HG02943 (cell line): Measurements from ENCODE around the gene PPP2R2C.

Experiments used
- ATAC-seq: cut with Tn5 transposase; IDR thresholded peaks from one replicate; pipeline ENCODE4 v1.9.1; 2021; ENCODE audit warnings: mild to moderate bottlenecking, low read depth, moderate library complexity; ENCODE audit not compliant: unreplicated experiment

The PPP2R2C gene

DNA sequence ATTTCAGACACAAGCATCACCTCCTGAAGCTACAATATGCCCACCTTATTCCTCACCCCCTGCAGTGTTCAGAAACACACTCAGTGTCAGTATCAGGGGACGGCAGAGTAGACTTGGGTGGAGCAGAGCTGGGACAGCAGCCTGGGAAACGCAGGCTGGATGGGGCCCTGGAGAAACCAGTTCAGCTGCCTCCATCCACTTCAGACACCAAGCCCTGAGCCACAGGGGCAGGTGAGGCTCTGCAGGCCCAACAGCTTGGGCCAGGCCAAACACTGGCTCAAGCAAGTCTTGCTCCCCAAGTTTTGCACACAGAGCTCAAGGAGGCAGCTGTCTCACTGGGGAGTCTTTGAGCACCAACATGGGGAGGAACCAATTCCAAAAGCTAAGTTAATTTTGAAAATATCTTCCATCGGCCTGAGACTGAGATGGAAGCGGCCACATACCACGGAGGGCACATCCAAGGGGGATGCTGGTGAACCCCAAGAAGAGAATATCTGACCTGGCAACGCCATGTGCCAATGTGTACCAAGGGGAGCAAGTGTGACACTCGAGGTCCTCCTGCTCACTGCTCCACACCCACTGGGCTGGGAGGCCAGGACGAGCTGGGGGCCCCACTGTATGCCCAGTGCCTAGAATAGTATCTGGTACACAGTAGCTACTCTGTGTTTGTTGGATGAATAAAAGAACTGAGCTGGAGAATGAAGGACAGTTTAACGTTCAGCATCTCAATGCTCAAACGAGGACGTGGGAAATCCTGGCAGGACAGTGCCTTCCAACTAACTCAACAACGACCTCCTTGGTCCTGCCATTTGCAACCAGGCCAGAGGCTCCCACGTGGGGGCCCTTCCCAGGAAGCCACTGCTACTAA is 45.6 kb downstream of the PPP2R2C start:
- no peak for ATAC-seq

DNA sequence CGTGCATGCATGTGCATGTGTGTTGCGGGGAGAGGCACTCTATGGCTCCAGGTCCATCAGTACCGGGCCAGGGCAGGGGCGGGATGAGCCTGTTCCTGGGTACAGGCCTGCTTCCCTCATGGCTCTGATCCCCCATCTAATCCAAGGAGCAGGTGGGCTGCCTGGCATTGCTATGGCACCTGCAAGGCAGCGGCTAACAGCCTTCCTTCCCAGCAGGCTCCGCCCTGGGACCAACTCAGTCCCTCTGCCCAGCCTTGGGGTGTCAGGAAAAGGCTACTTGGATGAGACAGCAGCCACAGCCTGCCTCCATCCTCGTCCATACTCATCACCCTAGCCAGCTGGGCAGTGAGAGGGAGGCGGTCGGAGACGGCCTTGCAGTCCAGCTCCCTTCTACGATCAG is 46.5 kb downstream of the PPP2R2C start:
- no peak for ATAC-seq

DNA sequence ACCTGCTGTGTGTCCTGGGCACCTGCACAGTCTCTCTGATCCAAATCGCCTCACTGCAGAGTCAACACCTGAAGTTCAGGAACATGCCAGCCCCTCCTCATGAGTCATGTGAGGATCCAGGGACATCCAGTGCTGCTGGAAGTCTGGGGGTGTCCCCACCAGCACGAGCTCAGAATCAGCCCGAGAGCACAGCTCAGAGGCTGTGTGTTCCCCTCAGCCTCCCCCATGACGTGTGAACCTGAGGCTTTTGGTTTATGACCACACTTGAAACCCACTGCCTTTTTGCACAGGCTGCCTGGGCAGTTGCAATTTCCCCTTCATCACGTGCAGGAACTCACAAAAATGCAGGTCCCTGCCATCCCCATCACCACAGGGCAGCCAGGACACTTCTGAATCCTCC is 47.1 kb downstream of the PPP2R2C start:
- ATAC-seq = no peak

DNA sequence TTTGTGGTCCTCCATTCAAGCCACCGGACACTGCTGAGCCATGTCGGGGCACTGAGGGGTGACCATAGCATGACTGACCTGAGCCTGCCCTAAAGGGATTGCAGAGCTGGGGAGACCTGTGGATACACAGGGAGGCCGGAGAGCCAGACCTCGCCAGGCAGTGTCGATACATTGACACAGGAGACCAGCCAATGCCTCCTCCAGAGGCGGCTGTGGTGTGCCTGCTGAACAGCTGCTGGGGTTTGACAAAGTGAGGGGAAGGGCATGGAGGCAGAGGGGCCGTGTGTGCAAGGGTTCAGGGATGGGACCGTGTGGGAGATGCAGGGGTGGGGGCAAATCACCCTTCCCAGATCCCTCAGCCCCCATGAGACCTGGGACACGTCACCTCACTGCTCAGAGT is 48.0 kb downstream of the PPP2R2C start:
- no peak for ATAC-seq

DNA sequence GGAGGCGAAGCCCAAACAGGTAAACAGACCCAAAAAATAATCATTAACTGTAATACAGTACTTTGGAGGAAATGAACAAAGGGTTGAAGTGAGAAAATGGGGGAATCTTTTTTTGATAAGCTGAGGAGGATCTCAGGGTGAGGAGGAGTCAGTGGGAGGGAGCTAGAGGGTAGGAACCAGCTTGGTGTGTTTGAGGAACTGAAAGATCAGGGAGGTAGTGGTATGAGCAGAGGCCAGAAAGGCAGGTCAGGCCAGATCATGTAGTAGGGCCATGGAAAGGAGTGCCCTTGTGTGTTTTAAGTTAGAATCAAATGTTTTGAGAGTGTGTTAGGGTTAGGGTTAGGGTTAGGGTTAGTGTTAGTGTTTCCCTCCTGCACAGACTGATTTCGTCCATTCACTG is 48.8 kb downstream of the PPP2R2C start:
- ATAC-seq = peak; percentile 79

DNA sequence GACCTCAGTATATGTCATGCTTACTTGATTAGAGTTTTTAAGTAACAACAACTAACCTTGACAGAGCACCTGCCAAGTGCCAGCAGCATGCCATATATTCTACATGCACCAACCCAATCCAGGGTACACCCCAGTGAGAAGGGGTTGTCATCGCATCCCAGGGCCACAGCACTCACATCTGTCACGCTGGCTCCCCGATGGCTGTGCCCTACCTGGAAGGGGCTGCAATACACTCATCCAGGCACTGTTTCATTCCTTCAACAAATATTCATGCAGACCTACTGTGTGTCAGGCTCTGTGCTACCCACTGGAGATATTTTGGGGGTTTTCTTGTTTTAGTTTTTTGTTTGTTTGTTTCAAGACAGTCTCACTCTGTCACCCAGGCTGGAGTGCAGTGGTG is 49.5 kb downstream of the PPP2R2C start:
- no peak for ATAC-seq

DNA sequence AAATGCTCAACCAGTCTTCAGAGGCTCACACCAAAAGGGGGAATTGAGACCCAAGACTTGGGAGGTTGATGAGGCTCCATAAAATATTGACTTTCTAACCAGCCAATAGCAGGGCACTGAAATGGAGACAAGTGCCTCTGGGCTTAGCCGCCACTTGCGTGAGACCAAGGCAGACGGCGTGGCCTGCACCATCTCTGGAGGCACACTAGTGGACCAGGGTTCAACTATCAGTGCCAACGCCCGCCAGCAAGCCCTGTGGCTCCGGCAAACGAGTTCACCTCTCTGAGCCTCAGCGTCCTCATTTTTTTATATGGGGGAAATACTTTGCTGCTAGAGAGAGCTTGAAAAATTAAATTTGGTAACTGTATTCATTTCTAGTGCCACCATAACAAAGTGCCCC is 50.3 kb downstream of the PPP2R2C start:
- no peak for ATAC-seq

DNA sequence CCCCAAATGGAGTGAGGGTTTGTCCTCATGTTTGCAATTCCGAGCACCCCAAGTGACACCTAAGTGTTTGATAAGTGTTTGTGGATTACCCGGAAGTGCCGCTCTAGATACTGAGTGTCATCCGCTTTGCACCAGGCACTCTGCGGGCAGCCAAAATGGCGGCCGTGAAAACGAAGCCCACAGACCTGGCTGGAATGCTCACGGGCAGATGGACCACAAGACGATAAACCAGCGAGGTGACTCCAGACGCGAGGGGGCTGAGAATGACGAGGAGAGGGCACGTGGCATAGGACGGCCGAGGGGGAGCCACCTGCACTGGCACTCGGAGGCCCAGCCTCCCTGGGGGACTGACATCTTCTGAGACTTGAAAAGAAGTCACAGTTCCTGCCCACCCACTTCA is 51.0 kb downstream of the PPP2R2C start:
- ATAC-seq = no peak

DNA sequence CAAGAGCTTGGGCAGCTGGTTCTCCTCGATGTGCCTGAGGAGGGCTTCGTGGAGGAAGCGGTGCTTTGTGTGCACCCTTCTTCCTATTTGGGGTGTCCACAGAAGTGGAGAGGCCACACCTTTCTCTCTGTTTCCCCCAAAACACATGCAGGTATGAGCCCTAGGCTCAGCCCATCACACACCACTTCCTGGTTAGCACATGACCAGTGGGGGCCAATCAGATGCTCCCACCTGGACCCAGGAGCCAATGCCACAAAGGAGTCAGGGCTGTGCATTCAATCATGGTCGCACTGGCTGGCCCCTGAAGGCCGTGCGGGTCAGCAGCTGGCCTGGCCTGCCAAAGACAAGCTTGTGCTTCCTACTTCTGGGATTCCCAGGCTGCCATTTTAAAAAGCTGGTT is 51.4 kb downstream of the PPP2R2C start:
- no peak for ATAC-seq

DNA sequence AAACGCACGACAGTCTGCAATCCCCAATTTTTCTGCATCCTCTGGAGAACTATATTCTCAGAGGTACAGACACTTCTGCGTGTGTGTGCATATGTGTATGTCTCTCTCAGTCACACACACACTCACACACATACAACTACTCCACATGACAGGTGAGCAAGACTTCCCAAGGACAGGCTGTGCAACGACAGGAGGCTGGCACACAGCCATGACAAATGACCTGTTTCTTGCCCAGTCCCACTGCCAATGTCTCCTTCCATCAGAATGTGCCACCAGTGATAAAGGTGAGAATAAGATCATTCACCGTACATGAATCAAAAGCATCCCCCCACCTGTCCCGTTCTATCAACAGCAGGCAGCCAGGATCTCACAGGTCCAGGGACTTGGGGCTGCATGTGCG is 52.4 kb downstream of the PPP2R2C start:
- ATAC-seq = no peak

DNA sequence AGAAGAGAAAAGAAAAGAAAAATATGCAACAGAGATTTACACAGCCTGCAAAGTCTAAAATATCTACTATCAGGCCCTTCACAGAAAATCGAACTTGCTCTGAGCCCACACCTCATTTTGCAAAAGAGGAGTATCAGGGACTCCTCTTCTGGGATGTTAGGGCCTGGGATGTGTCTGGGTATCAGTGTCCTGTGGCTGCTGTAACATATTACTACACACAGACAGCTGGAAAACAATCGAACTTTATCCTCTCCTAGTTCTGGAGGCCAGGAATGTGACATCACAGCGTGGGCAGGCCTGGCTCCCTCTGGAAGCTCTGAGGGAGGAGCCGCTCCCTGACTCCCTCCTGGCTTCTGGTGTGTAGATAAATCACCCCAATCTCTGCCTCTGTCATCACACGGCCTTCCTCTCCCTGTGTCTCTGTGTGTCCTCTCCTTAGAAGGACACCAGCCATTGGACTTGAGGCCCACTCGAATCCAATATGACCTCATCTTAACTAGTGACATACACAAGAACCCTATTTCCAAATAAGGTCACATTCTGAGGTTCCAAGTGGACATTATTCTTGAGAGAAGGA is 52.9 kb downstream of the PPP2R2C start:
- ATAC-seq = no peak

DNA sequence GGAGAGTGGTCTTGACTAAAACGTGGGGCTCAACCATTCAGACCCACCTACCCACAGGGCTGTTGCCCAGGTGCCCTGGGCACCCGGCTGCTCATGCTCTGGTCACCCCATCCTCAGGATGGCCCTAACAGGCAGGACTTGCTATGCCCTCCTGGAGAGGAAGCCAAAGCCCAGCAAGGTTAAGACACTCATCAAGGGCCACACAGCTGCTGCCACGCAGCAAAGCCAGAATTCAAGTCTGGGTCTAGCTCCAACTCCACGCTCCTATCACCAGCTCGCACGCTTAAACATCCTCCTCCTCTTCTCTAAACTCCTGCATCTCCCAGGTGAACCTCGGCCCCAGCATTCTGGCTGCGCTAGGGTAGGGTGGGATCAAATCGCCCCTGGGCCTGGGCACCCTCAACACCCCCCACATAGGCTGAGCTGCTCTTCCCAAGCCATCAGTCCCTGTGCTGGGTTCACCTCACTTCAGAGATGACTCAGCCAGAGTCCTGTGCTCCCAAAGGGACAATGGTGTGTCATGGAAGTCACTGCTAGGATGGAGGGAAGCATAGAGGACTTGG is 54.1 kb downstream of the PPP2R2C start:
- no peak for ATAC-seq

DNA sequence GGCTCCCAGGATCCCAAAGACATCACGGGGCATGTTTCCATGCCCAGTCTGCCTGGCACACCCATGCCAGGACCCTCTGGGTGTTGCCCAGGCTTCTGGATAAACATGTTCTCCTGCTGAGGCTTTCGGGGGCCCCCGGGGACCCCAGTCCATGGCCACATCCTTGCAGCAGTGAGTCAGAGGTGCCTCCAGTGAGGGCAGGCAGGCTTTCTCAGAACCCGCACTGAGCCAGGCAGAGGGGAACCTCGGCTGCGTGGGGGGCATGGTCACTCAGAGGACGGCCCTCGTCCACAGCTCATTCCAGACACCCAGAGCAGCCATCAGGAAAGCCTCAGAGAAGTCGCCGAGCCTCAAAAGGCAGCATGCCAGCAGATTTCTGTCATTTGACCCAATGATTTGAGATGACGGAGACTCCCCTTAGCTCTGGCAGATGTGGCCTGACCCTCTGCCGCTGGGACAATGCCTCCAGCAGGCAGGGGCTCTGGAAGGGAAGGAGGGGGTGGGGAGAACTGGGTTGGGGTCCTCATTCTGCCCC is 54.8 kb downstream of the PPP2R2C start:
- ATAC-seq = no peak

DNA sequence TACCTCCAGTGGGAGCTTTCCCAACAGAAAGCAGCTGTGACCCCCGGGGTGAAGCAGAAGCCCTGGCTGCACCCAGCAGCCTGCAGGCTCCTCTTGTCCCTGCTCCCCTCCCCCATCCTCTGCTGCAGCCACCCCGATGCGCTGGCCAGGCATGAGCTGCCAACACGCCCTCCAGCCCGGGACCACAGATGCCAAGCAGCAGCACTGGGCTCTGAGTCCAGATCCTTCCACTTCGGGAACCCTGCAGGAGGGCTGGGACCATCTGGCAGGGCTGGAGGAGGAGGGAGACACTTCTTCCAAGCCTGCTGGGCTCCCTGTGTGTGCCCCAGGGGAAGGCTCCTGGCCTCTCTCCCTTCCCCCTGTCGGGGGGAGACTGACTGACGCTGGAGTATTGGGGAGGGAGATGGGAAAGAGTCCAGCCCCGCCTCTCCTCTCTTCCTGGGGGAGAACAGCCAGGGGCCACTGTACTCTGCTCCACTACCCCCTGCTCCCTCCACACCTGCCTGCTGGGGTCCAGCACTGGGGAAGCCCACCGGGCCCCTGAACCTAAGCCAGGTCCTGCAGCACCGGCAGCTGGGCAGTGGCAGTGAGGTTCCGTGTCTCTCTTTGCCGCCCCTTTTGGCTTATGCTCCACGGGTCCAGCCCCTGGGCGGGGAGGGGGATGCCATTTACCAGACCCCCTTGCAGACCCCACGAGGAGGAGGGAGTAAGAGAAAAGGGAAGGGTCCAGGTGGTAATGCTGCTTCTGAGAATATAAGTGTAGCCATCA is 55.7 kb downstream of the PPP2R2C start:
- ATAC-seq = no peak

DNA sequence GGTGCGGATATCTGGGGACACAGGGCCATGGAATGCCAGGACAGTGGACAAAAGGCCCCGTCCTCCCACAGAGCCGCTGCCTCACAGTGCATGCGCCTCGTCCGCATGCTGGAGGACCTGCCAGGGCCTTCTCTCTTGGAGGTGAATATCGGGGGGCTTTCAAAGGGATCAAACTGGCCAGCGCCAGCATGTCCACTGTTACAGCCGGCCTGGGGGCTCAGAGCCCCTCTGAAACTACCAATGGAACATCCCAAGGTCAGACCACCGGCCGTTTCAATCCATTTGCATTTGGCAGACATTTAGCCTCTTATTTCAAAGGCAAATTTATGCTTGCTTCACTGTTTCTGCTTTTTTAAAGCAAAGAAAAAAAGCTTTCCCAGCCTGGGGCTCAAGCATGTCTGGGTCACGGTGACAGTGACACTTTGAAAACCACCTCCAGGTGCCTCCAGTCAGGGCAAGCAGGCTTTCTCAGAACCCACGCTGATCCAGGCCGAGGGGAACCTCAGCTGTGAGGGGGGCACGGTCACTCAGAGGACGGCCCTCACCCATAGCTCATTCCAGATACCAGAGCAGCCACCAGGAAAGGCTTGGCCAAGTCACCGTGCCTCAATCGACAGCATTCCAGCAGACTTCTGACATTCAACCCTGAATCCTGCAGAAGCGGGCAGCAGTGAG is 57.2 kb downstream of the PPP2R2C start:
- ATAC-seq = no peak

DNA sequence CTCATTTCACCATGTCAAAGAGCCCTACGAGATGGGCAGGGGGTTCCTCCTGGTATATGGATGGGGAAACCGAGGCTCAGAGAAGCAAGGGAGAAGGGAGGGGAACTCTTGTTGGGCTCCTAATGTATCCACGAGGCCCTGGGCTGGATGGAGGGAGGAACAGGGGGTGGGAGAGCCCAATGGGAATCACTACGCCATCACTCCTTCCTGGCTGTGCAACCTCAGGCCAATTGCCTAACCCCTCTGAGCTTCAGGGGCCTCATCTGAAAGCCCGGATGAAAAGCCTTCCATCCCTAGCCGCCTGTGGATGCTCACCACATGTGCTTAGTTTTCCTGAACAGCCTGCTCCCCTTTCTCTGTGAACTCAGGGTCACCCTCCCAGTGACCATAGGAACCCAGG is 57.8 kb downstream of the PPP2R2C start:
- ATAC-seq = no peak

DNA sequence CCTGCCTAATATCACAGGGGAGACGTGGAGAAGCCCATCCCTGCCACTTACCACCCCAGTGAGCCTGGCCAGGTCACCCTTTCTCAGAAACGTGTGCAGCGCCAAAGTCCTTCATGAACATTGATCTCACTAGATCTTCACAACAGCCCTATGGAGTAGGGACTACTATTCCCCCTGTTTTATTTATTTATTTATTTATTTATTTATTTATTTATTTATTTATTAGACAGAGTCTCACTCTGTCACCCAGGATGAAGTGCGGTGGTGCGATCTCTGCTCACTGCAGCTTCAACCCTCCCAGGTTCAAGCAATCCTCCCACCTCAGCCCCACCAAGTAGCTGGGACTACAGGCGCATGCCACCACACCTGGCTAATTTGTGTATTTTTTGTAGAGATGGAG is 61.8 kb downstream of the PPP2R2C start:
- ATAC-seq = no peak

DNA sequence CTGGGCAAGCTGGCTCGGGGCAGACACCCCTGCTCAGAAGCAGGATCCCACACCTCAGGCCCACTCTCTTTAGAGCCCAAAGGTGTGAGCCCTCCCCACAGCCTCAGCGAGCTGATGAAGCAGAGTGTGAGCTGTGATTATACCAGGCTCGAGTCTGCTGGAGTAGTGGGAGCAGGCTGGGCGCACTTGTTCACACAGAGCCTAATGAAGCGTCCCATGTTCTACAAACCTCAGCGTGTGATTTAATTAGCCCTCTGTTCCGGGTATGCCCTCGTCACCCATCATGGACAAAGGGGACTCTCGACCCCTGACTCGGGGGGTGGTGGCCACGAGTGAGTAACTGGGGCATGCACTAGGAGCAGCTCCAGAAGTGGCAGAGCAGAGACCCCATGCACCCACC is 62.3 kb downstream of the PPP2R2C start:
- no peak for ATAC-seq

DNA sequence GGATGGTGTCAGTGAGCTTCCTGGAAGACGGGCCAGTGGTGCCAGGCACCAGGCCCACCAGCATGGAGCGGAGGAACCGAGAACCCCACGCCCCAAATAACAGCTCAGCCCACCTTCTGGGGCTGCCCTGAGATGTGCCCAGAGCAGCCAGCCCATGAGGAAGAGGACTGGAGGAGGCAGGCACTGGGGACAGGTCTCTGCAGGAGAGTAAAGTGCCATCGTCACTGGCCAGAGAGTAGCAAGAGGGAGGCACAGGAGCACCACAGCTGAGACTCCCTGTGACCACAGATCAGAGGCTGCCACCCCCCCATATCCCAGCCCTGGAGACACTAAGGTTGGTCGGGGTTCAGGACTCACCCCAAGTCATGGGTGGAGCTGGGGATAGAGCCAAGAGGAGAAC is 63.0 kb downstream of the PPP2R2C start:
- no peak for ATAC-seq

DNA sequence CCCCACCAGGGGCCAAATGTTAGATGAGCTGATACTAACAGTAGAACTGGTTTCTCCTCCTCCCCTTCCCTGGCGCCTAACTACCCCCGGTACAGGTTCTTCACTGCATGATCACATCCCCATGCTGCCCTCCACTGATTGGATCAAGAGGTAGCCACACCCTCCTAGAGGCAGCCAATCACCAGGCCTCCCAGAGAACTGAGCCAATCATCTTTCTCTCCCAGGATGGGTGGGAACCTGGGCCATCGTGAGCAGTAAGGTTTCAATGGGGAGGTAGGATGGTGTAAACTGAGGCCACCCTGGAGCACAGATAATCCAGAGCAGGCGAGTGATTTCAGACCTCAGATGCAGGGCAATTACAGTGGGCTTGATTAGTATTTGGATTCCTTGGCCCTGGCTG is 64.2 kb downstream of the PPP2R2C start:
- no peak for ATAC-seq

DNA sequence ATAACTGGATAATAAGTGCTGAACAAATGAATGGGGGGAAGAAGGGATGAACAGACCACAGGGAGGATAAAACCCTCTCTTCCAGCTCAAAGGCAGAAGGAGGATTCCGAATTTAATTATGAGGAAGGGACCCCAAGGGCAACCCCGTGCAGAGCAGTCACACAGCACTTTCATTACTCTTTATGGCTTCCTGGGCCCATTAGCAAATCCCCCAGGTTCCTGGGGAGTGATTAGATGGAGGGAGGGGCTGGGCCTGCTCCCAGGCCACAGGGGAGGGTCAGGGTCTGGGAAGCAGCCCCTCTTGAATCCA is 67.1 kb downstream of the PPP2R2C start:
- ATAC-seq = no peak
